HEK293T (cell line): Measurements from ENCODE around the gene ATMIN.

ENCODE experiments used
- ARNT ChIP-seq: fragments of 450-650 bp; IDR thresholded peaks from 2 replicates; pipeline ENCODE4 v1.6.1; 2017; ENCODE audit warnings: mild to moderate bottlenecking
- BHLHE40 ChIP-seq: fragments of 450-650 bp; IDR thresholded peaks from 2 replicates; pipeline ENCODE4 v1.6.1; 2016; ENCODE audit warnings: mild to moderate bottlenecking, moderate library complexity, borderline replicate concordance
- ELF4 ChIP-seq: fragments of 450-650 bp; IDR thresholded peaks from 2 replicates; pipeline ENCODE4 v1.6.1; 2017; ENCODE audit warnings: antibody characterized with exemption
- FOXA1 ChIP-seq: fragments of 450-650 bp; IDR thresholded peaks from 2 replicates; pipeline ENCODE4 v1.6.1; 2016; ENCODE audit warnings: mild to moderate bottlenecking
- FOXK2 ChIP-seq: fragments of 450-650 bp; IDR thresholded peaks from 2 replicates; pipeline ENCODE4 v1.6.1; 2016; ENCODE audit warnings: mild to moderate bottlenecking
- FOXM1 ChIP-seq: fragments of 450-650 bp; IDR thresholded peaks from 2 replicates; pipeline ENCODE4 v1.6.1; 2017; ENCODE audit warnings: mild to moderate bottlenecking, borderline replicate concordance
- HDGF ChIP-seq: fragments of 450-650 bp; IDR thresholded peaks from 2 replicates; pipeline ENCODE4 v1.6.1; 2017; ENCODE audit warnings: antibody characterized with exemption, borderline replicate concordance
- L3MBTL2 ChIP-seq: fragments of 450-650 bp; conservative IDR thresholded peaks from 2 replicates; pipeline ENCODE4 v1.6.1; 2016; ENCODE audit warnings: mild to moderate bottlenecking
- NFRKB ChIP-seq: fragments of 450-650 bp; IDR thresholded peaks from 2 replicates; pipeline ENCODE4 v1.6.1; 2016; ENCODE audit warnings: mild to moderate bottlenecking, moderate library complexity
- SP1 ChIP-seq: fragments of 450-650 bp; IDR thresholded peaks from 2 replicates; pipeline ENCODE4 v1.6.1; 2017
- SUZ12 ChIP-seq: fragments of 450-650 bp; IDR thresholded peaks from 2 replicates; pipeline ENCODE4 v1.6.1; 2016; ENCODE audit warnings: mild to moderate bottlenecking
- TARDBP ChIP-seq: fragments of 450-650 bp; IDR thresholded peaks from 2 replicates; pipeline ENCODE4 v1.6.1; 2016

DNA sequence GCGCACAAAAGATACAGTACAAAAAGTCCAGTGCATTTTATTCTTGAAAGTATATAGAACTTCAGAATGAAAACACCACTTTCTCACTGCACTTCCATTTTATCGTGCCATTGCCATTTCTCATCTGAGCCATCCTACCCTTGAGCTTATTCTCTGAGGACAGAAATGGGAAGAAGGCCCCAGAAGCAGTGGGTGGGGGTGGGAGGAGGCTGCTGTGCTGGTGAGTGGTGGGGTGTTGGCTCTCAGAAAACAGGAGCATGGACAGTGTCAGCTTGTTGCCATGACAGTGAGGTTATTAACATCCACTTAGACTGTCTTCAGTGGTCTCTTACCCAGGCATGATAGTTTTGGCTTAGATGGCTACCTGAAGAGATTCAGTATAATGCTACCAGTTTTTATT, 4.5 kb downstream of the ATMIN start:
- TF ChIP-seq SP1 (no peak), L3MBTL2 (no peak), ELF4 (no peak), FOXA1 (no peak), NFRKB (no peak), SUZ12 (no peak), ARNT (no peak), FOXK2 (no peak), FOXM1 (no peak), TARDBP (no peak), HDGF (no peak), BHLHE40 (no peak)
